ENCODE data around the gene CEP57. TPM values are rescaled to one million over a fixed set of nuclear protein-coding genes. Genes with fewer than 3 reads are reported as not detected.

Gene CEP57
- total and polyA plus RNA-seq, 2 of the 4 experiments (the other 2 are of a cell fraction), result 14.5 to 30.5 TPM

- H3K36me3 ChIP-seq (ENCODE audit: control insufficient read depth, insufficient read depth, low read length), result peaks cover 15% of the 10 kb centered on the region
- no peak for ATAC-seq (ENCODE audit: low read depth)
- H3K56ac ChIP-seq (ENCODE audit: extremely low read depth, insufficient read depth, low read length), result no peak overlapping the region
These were observed 9.8 kb upstream of the CEP57 start for GRCh38 chr11:95780544-95780943.

More at GRCh38 chr11:95780544-95780943, 9.8 kb upstream of the CEP57 start:
- Histone ChIP-seq H2AK5ac (ENCODE audit: low read depth, low read length) (no peak overlapping the region), H4K20me1 (ENCODE audit: insufficient read depth, low read length) (no peaks in the 10 kb centered on the region), H3K23ac (ENCODE audit: low read depth, low read length) (no peak overlapping the region), H3K9me3 (ENCODE audit: control insufficient read depth, insufficient read depth, low read length) (no peaks in the 10 kb centered on the region), H2AFZ (replicated peaks; ENCODE audit: low read length, poor library complexity) (no peak overlapping the region), H3K4ac (ENCODE audit: low read depth, low read length) (no peak overlapping the region), H2BK20ac (ENCODE audit: low read depth, low read length) (no peak overlapping the region), H3K14ac (replicated peaks; ENCODE audit: low read depth, low read length) (no peak overlapping the region), H2BK5ac (ENCODE audit: low read depth, low read length, poor library complexity, severe bottlenecking) (no peak overlapping the region), H2BK15ac (ENCODE audit: low read depth, low read length) (no peak overlapping the region), H3K18ac (ENCODE audit: low read depth, low read length) (no peak overlapping the region), H3K9ac (ENCODE audit: low read depth, low read length) (no peak overlapping the region), H3K4me1 (ENCODE audit: control insufficient read depth, insufficient read depth, low read length) (no peaks in the 10 kb centered on the region), H4K91ac (ENCODE audit: insufficient read depth, low read depth, low read length) (no peak overlapping the region), H2BK120ac (ENCODE audit: low read depth, low read length) (no peak overlapping the region), H4K5ac (ENCODE audit: low read depth, low read length) (no peak overlapping the region), H3K9me1 (ENCODE audit: insufficient read depth, low read length) (no peaks in the 10 kb centered on the region), H3K27me3 (ENCODE audit: control insufficient read depth, insufficient read depth, low read length) (no peaks in the 10 kb centered on the region), H3K79me1 (ENCODE audit: low read depth in 1 of 2, low read length in 2 of 2) (peaks cover 2 to 8% of the 10 kb centered on the region in 2 experiments; a peak in 2 of 4 replicates), H2AK9ac (replicated peaks; ENCODE audit: low read depth, low read length, poor library complexity) (no peak overlapping the region), H3K4me2 (ENCODE audit: low read depth, low read length) (no peak overlapping the region), H4K8ac (ENCODE audit: low read depth in 2 of 2, low read length in 2 of 2) (no peak overlapping the region), H3K4me3 (ENCODE audit: insufficient read depth, low read depth, low read length) (no peak overlapping the region), H3K27ac (ENCODE audit: insufficient read depth, low read length) (no peak overlapping the region)
- ChIA-PET POLR2A (ENCODE audit: unreplicated experiment) (interaction anchor here (0.6 kb wide), 1 partner anchor 615 kb away, joined by 4 read pairs; no protein-coding TSS in a partner anchor), CTCF (interaction anchor here (1.3 kb wide), 1 partner anchor 9 kb away, joined by 4 read pairs; the partner anchor contains the start of gene FAM76B)
- intact Hi-C loops (cut with micrococcal nuclease) (no loop called here), in situ Hi-C loops (cut with MboI; ENCODE audit: low sequenced_read_pairs) (no loop called here), dilution Hi-C loops (cut with HindIII; ENCODE audit: low sequenced_read_pairs, unreplicated experiment) (no loop called here)
- WGBS, 2 experiments (ENCODE audit: extremely low coverage in 2 of 2, insufficient read length in 1 of 2), result no CpG with 5 or more reads among the region's 2 CpGs
- TF ChIP-seq ELK1 (IDR thresholded peaks at IDR 0.05; ENCODE audit: borderline replicate concordance, low read depth, low read length), result no peak
- no peak for DNase-seq
- BruUV-seq (replicated peaks), result no TSS peak

All from IMR-90 (cell line).